OCI-LY1 (cell line): Measurements from ENCODE around the gene NDUFB11.

Experiments
- H2AFZ ChIP-seq: fragments of 200-600 bp; sonication (generic), shearing (Covaris generic); 2 replicates; pipeline ENCODE4 v1.6.0; 2014; ENCODE audit warnings: antibody characterized with exemption, mild to moderate bottlenecking, low read length
- H3F3A ChIP-seq: fragments of 200-600 bp; sonication (generic), shearing (Covaris generic); 2 replicates; pipeline ENCODE4 v1.6.0; 2014; ENCODE audit warnings: mild to moderate bottlenecking, antibody characterized with exemption, low read length, moderate library complexity; ENCODE audit not compliant: insufficient read depth
- H3K27ac ChIP-seq: fragments of 200-600 bp; sonication (generic); 2 replicates; pipeline ENCODE4 v1.5.1; 2014; ENCODE audit warnings: low read length, mixed run types, mild to moderate bottlenecking, low read depth; ENCODE audit not compliant: poor library complexity, severe bottlenecking
- H3K27me3 ChIP-seq: fragments of 200-600 bp; sonication (generic); 2 replicates; pipeline ENCODE4 v1.6.0; 2014; ENCODE audit warnings: antibody characterized with exemption, mild to moderate bottlenecking, low read length, moderate library complexity; ENCODE audit not compliant: insufficient read depth
- H3K36me3 ChIP-seq: fragments of 200-600 bp; sonication (generic); 2 replicates; pipeline ENCODE4 v1.6.1; 2014; ENCODE audit warnings: mild to moderate bottlenecking, antibody characterized with exemption, low read length, moderate library complexity, mixed read lengths; ENCODE audit not compliant: insufficient read depth
- H3K4me1 ChIP-seq: fragments of 200-600 bp; sonication (generic); 2 replicates; pipeline ENCODE4 v1.5.1; 2014; ENCODE audit warnings: mild to moderate bottlenecking, low read length, moderate library complexity; ENCODE audit not compliant: insufficient read depth, severe bottlenecking
- H3K4me2 ChIP-seq: fragments of 200-600 bp; sonication (generic), shearing (Covaris generic); 2 replicates; pipeline ENCODE4 v1.6.1; 2014; ENCODE audit warnings: low read length
- H3K4me3 ChIP-seq: fragments of 200-600 bp; sonication (generic); 2 replicates; pipeline ENCODE4 v1.5.1; 2014; ENCODE audit warnings: low read length, low read depth, mild to moderate bottlenecking, mixed read lengths; ENCODE audit not compliant: poor library complexity, severe bottlenecking
- H3K79me2 ChIP-seq: fragments of 200-600 bp; shearing (Covaris generic); 2 replicates; pipeline ENCODE4 v1.6.1; 2016; ENCODE audit warnings: mixed run types, low read length, mixed read lengths; ENCODE audit not compliant: insufficient read depth
- H3K9ac ChIP-seq: fragments of 200-600 bp; sonication (generic), shearing (Covaris generic); 2 replicates; pipeline ENCODE4 v1.6.1; 2014; ENCODE audit warnings: mild to moderate bottlenecking, low read length, mixed read lengths
- H3K9me2 ChIP-seq: fragments of 200-600 bp; sonication (generic), shearing (Covaris generic); 2 replicates; pipeline ENCODE4 v1.6.1; 2014; ENCODE audit warnings: low read depth, mild to moderate bottlenecking, low read length, mixed read lengths
- H3K9me3 ChIP-seq: fragments of 200-600 bp; shearing (Covaris generic); 2 replicates; pipeline ENCODE4 v1.6.1; 2014; ENCODE audit warnings: low read length, mixed read lengths
- H4K20me1 ChIP-seq: fragments of 200-600 bp; sonication (generic), shearing (Covaris generic); 2 replicates; pipeline ENCODE4 v1.6.0; 2016; ENCODE audit warnings: mild to moderate bottlenecking, low read length; ENCODE audit not compliant: insufficient read depth
- EZH2 ChIP-seq: fragments of 200-600 bp; sonication (generic), shearing (Covaris generic); IDR thresholded peaks from 2 replicates; pipeline ENCODE4 v1.8.0; 2017; ENCODE audit warnings: borderline replicate concordance, mixed run types, mild to moderate bottlenecking, antibody characterized with exemption, low read length, moderate library complexity, mixed read lengths
- TF ChIP-seq, protein P1 (sequence below): fragments of 200-600 bp; sonication (generic), shearing (Covaris generic); IDR thresholded peaks from 2 replicates; pipeline ENCODE4 v1.5.1; 2017; ENCODE audit warnings: mild to moderate bottlenecking, antibody characterized with exemption, low read length, moderate library complexity, mixed read lengths

The NDUFB11 gene

GRCh38 chrX:47184486-47184885 is 40.0 kb upstream of the NDUFB11 start:
- Histone ChIP-seq H3K27ac (no peak overlapping the region), H4K20me1 (no peaks in the 10 kb centered on the region), H3K9me3 (no peaks in the 10 kb centered on the region), H3K27me3 (no peaks in the 10 kb centered on the region), H3K9ac (no peak overlapping the region), H3K79me2 (no peaks in the 10 kb centered on the region), H3K9me2 (no peaks in the 10 kb centered on the region), H3K4me3 (no peak overlapping the region), H3K4me1 (no peaks in the 10 kb centered on the region), H3K4me2 (no peak overlapping the region), H2AFZ (no peak overlapping the region), H3K36me3 (peaks cover 44% of the 10 kb centered on the region), H3F3A (no peaks in the 10 kb centered on the region)
- no peak for TF ChIP-seq EZH2
- TF ChIP-seq, protein P1, sequence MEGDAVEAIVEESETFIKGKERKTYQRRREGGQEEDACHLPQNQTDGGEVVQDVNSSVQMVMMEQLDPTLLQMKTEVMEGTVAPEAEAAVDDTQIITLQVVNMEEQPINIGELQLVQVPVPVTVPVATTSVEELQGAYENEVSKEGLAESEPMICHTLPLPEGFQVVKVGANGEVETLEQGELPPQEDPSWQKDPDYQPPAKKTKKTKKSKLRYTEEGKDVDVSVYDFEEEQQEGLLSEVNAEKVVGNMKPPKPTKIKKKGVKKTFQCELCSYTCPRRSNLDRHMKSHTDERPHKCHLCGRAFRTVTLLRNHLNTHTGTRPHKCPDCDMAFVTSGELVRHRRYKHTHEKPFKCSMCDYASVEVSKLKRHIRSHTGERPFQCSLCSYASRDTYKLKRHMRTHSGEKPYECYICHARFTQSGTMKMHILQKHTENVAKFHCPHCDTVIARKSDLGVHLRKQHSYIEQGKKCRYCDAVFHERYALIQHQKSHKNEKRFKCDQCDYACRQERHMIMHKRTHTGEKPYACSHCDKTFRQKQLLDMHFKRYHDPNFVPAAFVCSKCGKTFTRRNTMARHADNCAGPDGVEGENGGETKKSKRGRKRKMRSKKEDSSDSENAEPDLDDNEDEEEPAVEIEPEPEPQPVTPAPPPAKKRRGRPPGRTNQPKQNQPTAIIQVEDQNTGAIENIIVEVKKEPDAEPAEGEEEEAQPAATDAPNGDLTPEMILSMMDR, result no peak

GRCh38 chrX:47182106-47182700 is 37.7 kb upstream of the NDUFB11 start:
- Histone ChIP-seq H3K36me3 (peaks cover 58% of the 10 kb centered on the region), H3K9me2 (no peaks in the 10 kb centered on the region), H3K27ac (no peak overlapping the region), H3F3A (no peaks in the 10 kb centered on the region), H3K79me2 (no peaks in the 10 kb centered on the region), H3K27me3 (no peaks in the 10 kb centered on the region), H3K9me3 (no peaks in the 10 kb centered on the region), H4K20me1 (no peaks in the 10 kb centered on the region), H3K4me3 (no peak overlapping the region), H3K4me1 (no peaks in the 10 kb centered on the region), H2AFZ (no peak overlapping the region), H3K9ac (no peak overlapping the region), H3K4me2 (no peak overlapping the region)
- no peak for TF ChIP-seq EZH2
- TF ChIP-seq, protein P1, result no peak

DNA sequence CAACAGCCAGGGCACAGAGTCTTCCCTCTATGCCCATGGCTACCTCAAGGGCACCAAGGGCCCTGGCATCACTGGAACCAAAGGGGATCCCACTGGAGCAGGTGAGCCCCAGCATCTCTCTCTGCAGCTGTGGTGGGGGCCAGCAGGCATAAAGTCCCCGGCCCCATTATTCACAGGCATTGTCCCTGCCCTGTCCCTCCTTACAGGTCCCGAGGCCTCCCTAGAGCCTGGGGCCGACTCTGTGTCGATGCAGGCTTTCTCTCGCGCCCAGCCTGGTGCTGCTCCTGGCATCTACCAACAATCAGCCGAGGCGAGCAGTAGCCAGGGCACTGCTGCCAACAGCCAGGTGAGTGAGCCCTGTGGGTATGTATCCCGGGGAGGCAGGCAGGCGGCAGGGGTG is 36.8 kb upstream of the NDUFB11 start:
- Histone ChIP-seq H3K4me2 (no peak overlapping the region), H3F3A (no peaks in the 10 kb centered on the region), H4K20me1 (no peaks in the 10 kb centered on the region), H3K4me1 (no peaks in the 10 kb centered on the region), H3K27ac (no peak overlapping the region), H3K79me2 (no peaks in the 10 kb centered on the region), H2AFZ (no peak overlapping the region), H3K36me3 (peaks cover 59% of the 10 kb centered on the region), H3K4me3 (no peak overlapping the region), H3K9me2 (no peaks in the 10 kb centered on the region), H3K27me3 (no peaks in the 10 kb centered on the region), H3K9me3 (no peaks in the 10 kb centered on the region), H3K9ac (no peak overlapping the region)
- TF ChIP-seq, protein P1, result no peak
- no peak for TF ChIP-seq EZH2
